GM12878 (cell line): ENCODE measurements around the gene KLF18. TPM values are rescaled to one million over a fixed set of nuclear protein-coding genes. Genes with fewer than 3 reads are reported as not detected.

ENCODE experiments used
- ATAC-seq: fragments of 200-7000 bp; cut with Tn5 transposase; 3 replicates; pipeline ENCODE4 v1.9.1; 2020; ENCODE audit warnings: mild to moderate bottlenecking, moderate library complexity
- BruUV-seq: library from RNA; stranded (reverse); fragments of 400-500 nt; replicated peaks from 2 replicates; lab custom pipeline; 2021; lab: Mats Ljungman, UMichigan
- CTCF ChIA-PET: fragments of 300-600 bp; sonication (Branson Sonifier 250); formaldehyde crosslinking; extraction: SDS; loops from one replicate; lab custom pipeline; 2021; ENCODE audit warnings: inconsistent platforms; lab: Yijun Ruan, JAX
- POLR2A ChIA-PET: fragments of 350-600 bp; formaldehyde crosslinking; extraction: SDS; loops from one replicate; lab custom pipeline; 2021; ENCODE audit warnings: inconsistent platforms; lab: Charles Lee
- RAD21 ChIA-PET: fragments of 300-600 bp; sonication (Branson Sonifier 250); formaldehyde crosslinking; loops from one replicate; lab custom pipeline; 2023; ENCODE audit warnings: antibody characterized with exemption; ENCODE audit not compliant: unreplicated experiment; lab: Charles Lee
- SMC1A ChIA-PET: fragments of 300-600 bp; sonication (Branson Sonifier 250); formaldehyde crosslinking; loops from one replicate; lab custom pipeline; 2023; ENCODE audit not compliant: unreplicated experiment, uncharacterized antibody; lab: Charles Lee
- DNase-seq: peaks from one replicate; pipeline ENCODE4 v3.0.0-alpha.2; 2011; ENCODE audit warnings: low read depth, low spot score
- FAIRE-seq: peaks from 3 replicates; lab custom pipeline; 2011; peaks lifted over from hg19 to GRCh38; lab: Jason Lieb, UNC
- H2AFZ ChIP-seq: 2 replicates; pipeline ENCODE4 v1.6.0; 2011; ENCODE audit warnings: low read depth, low read length, control low read depth; ENCODE audit not compliant: control insufficient read depth
- H3K27ac ChIP-seq: 2 replicates; pipeline ENCODE4 v1.5.1; 2011; ENCODE audit warnings: control low read depth; ENCODE audit not compliant: control insufficient read depth, insufficient read depth
- H3K27me3 ChIP-seq, 2 experiments: replicated peaks in 1 of 2; 2 replicates each; pipeline versions ENCODE4 v1.6.0 to v1.6.1; 2011; ENCODE audit warnings: low read length in 1 of 2; ENCODE audit not compliant: control insufficient read depth in 2 of 2, insufficient read depth in 2 of 2
- H3K36me3 ChIP-seq, 2 experiments: 2 replicates each; pipeline ENCODE4 v1.5.1; 2011; ENCODE audit warnings: low read length in 1 of 2; ENCODE audit not compliant: control insufficient read depth in 2 of 2, insufficient read depth in 2 of 2
- H3K4me1 ChIP-seq: 2 replicates; pipeline ENCODE4 v1.6.1; 2011; ENCODE audit warnings: mild to moderate bottlenecking, low read length, moderate library complexity, mixed read lengths; ENCODE audit not compliant: control insufficient read depth, insufficient read depth
- H3K4me2 ChIP-seq: 2 replicates; pipeline ENCODE4 v1.6.0; 2011; ENCODE audit warnings: control low read depth; ENCODE audit not compliant: control insufficient read depth, insufficient read depth
- H3K4me3 ChIP-seq: fragments of 200-600 bp; sonication (generic); 2 replicates; pipeline ENCODE4 v1.5.1; 2016
- H3K79me2 ChIP-seq: 2 replicates; pipeline ENCODE4 v1.6.0; 2011; ENCODE audit warnings: low read length; ENCODE audit not compliant: control insufficient read depth, insufficient read depth
- H3K9ac ChIP-seq: 2 replicates; pipeline ENCODE4 v1.8.0; 2011; ENCODE audit warnings: low read length, control low read depth, mixed read lengths; ENCODE audit not compliant: control insufficient read depth, insufficient read depth
- H3K9me3 ChIP-seq: replicated peaks from 3 replicates; pipeline ENCODE4 v1.5.1; 2011; ENCODE audit warnings: mild to moderate bottlenecking, low read length; ENCODE audit not compliant: control insufficient read depth, insufficient read depth
- H4K20me1 ChIP-seq: 2 replicates; pipeline ENCODE4 v1.6.0; 2011; ENCODE audit not compliant: control insufficient read depth, insufficient read depth
- E2F4 ChIP-seq: IDR thresholded peaks from 2 replicates; pipeline ENCODE4 v1.6.1; 2012; ENCODE audit warnings: low read depth, low read length, improper control_type of control experiment
- E2F8 ChIP-seq: fragments of 450-650 bp; IDR thresholded peaks from 2 replicates; pipeline ENCODE4 v1.6.1; 2018; ENCODE audit warnings: mild to moderate bottlenecking, low read depth, moderate library complexity; ENCODE audit not compliant: partially characterized antibody
- FOXM1 ChIP-seq: IDR thresholded peaks from 2 replicates; pipeline ENCODE4 v1.6.1; 2012; ENCODE audit warnings: low read depth, mild to moderate bottlenecking, inconsistent platforms, low read length, moderate library complexity
- HSF1 ChIP-seq: fragments of 150-350 bp; IDR thresholded peaks from 2 replicates; pipeline ENCODE4 v1.6.1; 2014; ENCODE audit warnings: mild to moderate bottlenecking, low read depth, low read length
- IRF5 ChIP-seq: fragments of 450-650 bp; IDR thresholded peaks from 2 replicates; pipeline ENCODE4 v1.6.1; 2017; ENCODE audit warnings: borderline replicate concordance
- KDM1A ChIP-seq: fragments of 200-600 bp; sonication (generic); IDR thresholded peaks from 2 replicates; pipeline ENCODE4 v1.6.1; 2016; ENCODE audit warnings: borderline replicate concordance
- KLF5 ChIP-seq: fragments of 450-650 bp; IDR thresholded peaks from 2 replicates; pipeline ENCODE4 v1.6.1; 2014; ENCODE audit warnings: mild to moderate bottlenecking; ENCODE audit not compliant: partially characterized antibody
- NBN ChIP-seq: fragments of 450-650 bp; IDR thresholded peaks from 2 replicates; pipeline ENCODE4 v1.6.1; 2016
- NFXL1 ChIP-seq: fragments of 450-650 bp; IDR thresholded peaks from 2 replicates; pipeline ENCODE4 v1.6.1; 2017; ENCODE audit warnings: antibody characterized with exemption, mild to moderate bottlenecking, borderline replicate concordance
- PAX8 ChIP-seq: fragments of 450-650 bp; IDR thresholded peaks from 2 replicates; pipeline ENCODE4 v1.6.1; 2017; ENCODE audit warnings: mild to moderate bottlenecking, moderate library complexity
- RBBP5 ChIP-seq: fragments of 200-600 bp; sonication (generic); conservative IDR thresholded peaks from 2 replicates; pipeline ENCODE4 v1.6.1; 2016
- SMARCA5 ChIP-seq: fragments of 450-650 bp; IDR thresholded peaks from 2 replicates; pipeline ENCODE4 v1.6.1; 2017; ENCODE audit warnings: mild to moderate bottlenecking
- SREBF2 ChIP-seq: IDR thresholded peaks from 2 replicates; pipeline ENCODE4 v1.6.1; 2012; ENCODE audit warnings: mild to moderate bottlenecking, low read length
- ZNF207 ChIP-seq: fragments of 450-650 bp; IDR thresholded peaks from 2 replicates; pipeline ENCODE4 v1.6.1; 2014; ENCODE audit warnings: antibody characterized with exemption, mild to moderate bottlenecking, borderline replicate concordance
- ZNF217 ChIP-seq: fragments of 450-650 bp; IDR thresholded peaks from 2 replicates; pipeline ENCODE4 v1.6.1; 2017; ENCODE audit warnings: antibody characterized with exemption, mild to moderate bottlenecking
- ZNF24 ChIP-seq: fragments of 450-650 bp; IDR thresholded peaks from 2 replicates; pipeline ENCODE4 v1.6.1; 2017; ENCODE audit warnings: antibody characterized with exemption, mild to moderate bottlenecking
- WGBS: methylation state at CpG from one replicate; pipeline ENCODE4 v1.1.6; 2016; ENCODE audit warnings: low lambda C conversion rate; ENCODE audit not compliant: insufficient replicate concordance, insufficient coverage; ENCODE audit errors: missing lambda C conversion rate; 5-methylcytosine and 5-hydroxymethylcytosine counted together
- in situ Hi-C: fragments of 300-500 bp; cut with MboI; formaldehyde crosslinking; loops from 9 replicates; pipeline ENCODE4 v1.14.3; 2018; ENCODE audit warnings: mixed read lengths
- intact Hi-C: fragments of 100-400 bp; cut with micrococcal nuclease; formaldehyde crosslinking; loops from one replicate; pipeline ENCODE4 v1.14.2; 2022; ENCODE audit not compliant: unreplicated experiment
- polyA plus RNA-seq, 11 experiments: library from polyadenylated mRNA; depleted of rRNA in 4 of 11; unstranded in 6 of 11; stranded (reverse) in 5 of 11; fragments of >200 nt; fragmentation: Nextera tagmentation in 4 of 11; fragmentation: Illumina TruSeq in 1 of 11; extraction: Ambion mirVana in 4 of 11; extraction: Trizol in 1 of 11; gene quantifications; 1 replicate in 1 of 11; 2 replicates in 10 of 11; pipeline versions ENCODE4 v1.2.1 to v1.2.3, GENCODE V29; 2011 to 2016; ENCODE audit warnings: inconsistent platforms in 2 of 11, missing spikeins in 2 of 11, low read depth in 1 of 11
- total RNA-seq, 4 experiments: library from RNA; depleted of rRNA in 3 of 4; stranded (reverse); fragments of >200 nt in 3 of 4; fragmentation: Illumina TruSeq in 1 of 4; extraction: Trizol in 1 of 4; gene quantifications; 2 replicates each; pipeline versions ENCODE4 v1.2.1 to v1.2.3, GENCODE V29; 2013 to 2021

Gene KLF18
- total and polyA plus RNA-seq, 10 of the 15 experiments (the other 5 are each of a cell fraction or from before 2014, with no cell fraction given), result not detected

- Histone ChIP-seq H3K36me3 (no peaks in the 10 kb centered on the region), H3K27me3 (no peaks in the 10 kb centered on the region), H3K9me3 (no peaks in the 10 kb centered on the region; the same call in 1 of the 3 replicates), H3K27ac (no peak overlapping the region), H3K79me2 (no peaks in the 10 kb centered on the region), H3K9ac (no peak overlapping the region), H3K4me3 (no peak overlapping the region), H3K4me2 (no peak overlapping the region), H3K4me1 (no peaks in the 10 kb centered on the region), H4K20me1 (no peaks in the 10 kb centered on the region), H2AFZ (no peak overlapping the region)
- in situ Hi-C loops, result no loop called here
- BruUV-seq, result no TSS peak
- ChIA-PET CTCF (no interaction called here), RAD21 (no interaction called here), SMC1A (interaction anchor here (0.6 kb wide), 1 partner anchor 498 kb away, joined by 3 read pairs; the partner anchor contains the start of gene KDM4A), POLR2A (no interaction called here)
- intact Hi-C loops, result no loop called here
- no peak for DNase-seq
- WGBS, result 36% methylated on average over 3 of the region's 3 CpGs
- no peak for FAIRE-seq
- no peak for ATAC-seq
- TF ChIP-seq ZNF207 (no peak), KDM1A (no peak), RBBP5 (no peak), E2F8 (no peak), HSF1 (no peak), ZNF217 (no peak), SMARCA5 (no peak), E2F4 (no peak), NFXL1 (no peak), SREBF2 (no peak), NBN (no peak), KLF5 (no peak), IRF5 (no peak), PAX8 (no peak), FOXM1 (no peak), ZNF24 (no peak)
These were observed 6.2 kb upstream of the KLF18 start for GRCh38 chr1:44147582-44147981.
